Endothelial cell of umbilical vein (primary cell): ENCODE results near the gene CAMK2D. TPM values are rescaled to one million over a fixed set of nuclear protein-coding genes. Genes with fewer than 3 reads are reported as not detected.

ENCODE experiments used
- BruUV-seq: library from RNA; stranded (reverse); fragments of 400-500 nt; replicated peaks from 2 replicates; lab custom pipeline; 2021; lab: Mats Ljungman, UMichigan
- CTCF ChIA-PET: fragments of 300-600, 350-600 bp; sonication (Branson Sonifier 250); formaldehyde crosslinking; loops from one replicate; lab custom pipeline; 2021; ENCODE audit warnings: antibody characterized with exemption, inconsistent platforms; lab: Charles Lee
- POLR2A ChIA-PET: fragments of 300-600, 350-600 bp; sonication (Branson Sonifier 250); formaldehyde crosslinking; loops from one replicate; lab custom pipeline; 2021; ENCODE audit warnings: antibody characterized with exemption, inconsistent platforms; lab: Charles Lee
- DNase-seq: peaks from one replicate; pipeline ENCODE4 v3.0.0-alpha.2; 2011; ENCODE audit warnings: low read depth, low spot score
- FAIRE-seq: peaks from 2 replicates; lab custom pipeline; 2011; peaks lifted over from hg19 to GRCh38; lab: Jason Lieb, UNC
- H2AFZ ChIP-seq: 2 replicates; pipeline ENCODE4 v1.6.0; 2012; ENCODE audit warnings: low read depth, low read length, control low read depth, inconsistent platforms
- H3K27ac ChIP-seq: 2 replicates; pipeline ENCODE4 v1.5.1; 2011; ENCODE audit warnings: low read depth, mild to moderate bottlenecking, control low read depth, low read length, moderate library complexity; ENCODE audit not compliant: insufficient read depth
- H3K27me3 ChIP-seq, 2 experiments: 2 replicates each; pipeline versions ENCODE4 v1.6.0 to v1.6.1; 2011; ENCODE audit warnings: low read length in 2 of 2, mixed read lengths in 1 of 2; ENCODE audit not compliant: control insufficient read depth in 2 of 2, insufficient read depth in 2 of 2
- H3K36me3 ChIP-seq, 2 experiments: 2 replicates in 1 of 2; 3 replicates in 1 of 2; pipeline ENCODE4 v1.5.1; 2011; ENCODE audit warnings: low read length in 2 of 2, mild to moderate bottlenecking in 1 of 2, moderate library complexity in 1 of 2; ENCODE audit not compliant: control insufficient read depth in 2 of 2, insufficient read depth in 2 of 2; ENCODE audit errors: extremely low read depth in 1 of 2
- H3K4me1 ChIP-seq: 3 replicates; pipeline ENCODE4 v1.5.1; 2011; ENCODE audit warnings: mild to moderate bottlenecking, low read length; ENCODE audit not compliant: control insufficient read depth, insufficient read depth; ENCODE audit errors: extremely low read depth
- H3K4me2 ChIP-seq: 2 replicates; pipeline ENCODE4 v1.6.1; 2011; ENCODE audit warnings: low read length, control low read depth, mixed read lengths; ENCODE audit not compliant: insufficient read depth
- H3K4me3 ChIP-seq, 3 experiments: fragments of 200-600 bp in 1 of 3; sonication (generic), shearing (Covaris generic) in 1 of 3; replicated peaks in 1 of 3; 2 replicates each; pipeline ENCODE4 v1.5.1; 2011 to 2016; ENCODE audit warnings: control low read depth in 3 of 3, low read length in 3 of 3, mild to moderate bottlenecking in 2 of 3, inconsistent platforms in 1 of 3, low read depth in 1 of 3, moderate library complexity in 1 of 3; ENCODE audit not compliant: insufficient read depth in 1 of 3
- H3K79me2 ChIP-seq: 2 replicates; pipeline ENCODE4 v1.6.0; 2012; ENCODE audit warnings: low read length, inconsistent platforms; ENCODE audit not compliant: control insufficient read depth, insufficient read depth
- H3K9ac ChIP-seq: replicated peaks from 2 replicates; pipeline ENCODE3; 2011; ENCODE audit warnings: low read length, control low read depth; ENCODE audit not compliant: insufficient read depth; ENCODE audit errors: extremely low read depth
- H3K9me1 ChIP-seq: replicated peaks from 3 replicates; pipeline ENCODE4 v1.6.0; 2011; ENCODE audit warnings: mild to moderate bottlenecking, low read length; ENCODE audit not compliant: control insufficient read depth, insufficient read depth; ENCODE audit errors: extremely low read depth
- H3K9me3 ChIP-seq: replicated peaks from 2 replicates; pipeline ENCODE4 v1.5.1; 2012; ENCODE audit warnings: low read length, inconsistent platforms; ENCODE audit not compliant: control insufficient read depth, insufficient read depth
- H4K20me1 ChIP-seq: replicated peaks from 2 replicates; pipeline ENCODE3; 2011; ENCODE audit warnings: mild to moderate bottlenecking, low read length; ENCODE audit not compliant: control insufficient read depth, insufficient read depth; ENCODE audit errors: extremely low read depth
- EZH2 ChIP-seq: IDR thresholded peaks from 2 replicates; pipeline ENCODE4 v1.6.1; 2012; ENCODE audit warnings: borderline replicate concordance, low read depth, mild to moderate bottlenecking, moderate library complexity, low read length, inconsistent platforms; ENCODE audit not compliant: severe bottlenecking
- FOS ChIP-seq: IDR thresholded peaks from 2 replicates; pipeline ENCODE4 v1.6.1; 2011; ENCODE audit warnings: mild to moderate bottlenecking, low read length, moderate library complexity, borderline replicate concordance; ENCODE audit not compliant: insufficient read depth
- GATA2 ChIP-seq: IDR thresholded peaks from 2 replicates; pipeline ENCODE4 v1.7.0; 2011; ENCODE audit warnings: low read depth, mild to moderate bottlenecking, moderate library complexity, mixed read lengths, low read length; ENCODE audit not compliant: insufficient read length, insufficient read depth
- JUN ChIP-seq: IDR thresholded peaks from 2 replicates; pipeline ENCODE4 v1.6.1; 2011; ENCODE audit warnings: borderline replicate concordance, low read depth; ENCODE audit not compliant: insufficient read length, insufficient read depth
- MYC ChIP-seq: IDR thresholded peaks from one replicate; pipeline ENCODE4 v1.6.1; 2011; ENCODE audit warnings: mild to moderate bottlenecking, low read depth, low read length
- POLR2A ChIP-seq: IDR thresholded peaks from 2 replicates; pipeline ENCODE4 v1.6.1; 2012; ENCODE audit warnings: low read depth, mild to moderate bottlenecking, control low read depth, low read length
- POLR2AphosphoS5 ChIP-seq: IDR thresholded peaks from 2 replicates; pipeline ENCODE4 v1.6.1; 2012; ENCODE audit warnings: low read depth, mild to moderate bottlenecking, control low read depth, low read length, moderate library complexity; ENCODE audit not compliant: insufficient read depth
- dilution Hi-C: fragments of 300-500 bp; cut with MboI; formaldehyde crosslinking; loops from one replicate; pipeline ENCODE4 v1.15.0; 2019; ENCODE audit warnings: low sequenced_read_pairs; ENCODE audit not compliant: extremely low pct_ligation_motif_present
- intact Hi-C: fragments of 100-400 bp; cut with micrococcal nuclease; formaldehyde crosslinking; loops from one replicate; pipeline ENCODE4 v1.10.0; 2022
- polyA plus RNA-seq, 4 experiments: library from polyadenylated mRNA; depleted of rRNA in 3 of 4; stranded (reverse) in 3 of 4; unstranded in 1 of 4; fragments of >200 nt; gene quantifications; 2 replicates each; pipeline versions ENCODE4 v1.2.1 to v1.2.3, GENCODE V29; 2011 to 2012; ENCODE audit warnings: missing spikeins in 1 of 4
- total RNA-seq: library from RNA; stranded (reverse); gene quantifications from 2 replicates; pipeline ENCODE4 v1.2.3, GENCODE V29; 2021
- TF ChIP-seq, protein P1 (sequence below): IDR thresholded peaks from 2 replicates; pipeline ENCODE4 v1.6.1; 2011; ENCODE audit not compliant: insufficient read depth, insufficient read length
- TF ChIP-seq, protein P2 (sequence below), 2 donors: IDR thresholded peaks; 1 replicate in 1 of 2; 2 replicates in 1 of 2; pipeline ENCODE4 v1.5.1; 2011; ENCODE audit warnings: low read length in 2 of 2, mild to moderate bottlenecking in 2 of 2, moderate library complexity in 2 of 2, control low read depth in 1 of 2, inconsistent platforms in 1 of 2, low read depth in 1 of 2; ENCODE audit not compliant: insufficient read depth in 1 of 2; ENCODE audit errors: extremely low read depth in 1 of 2

CAMK2D gene
- total and polyA plus RNA-seq, 2 donors (not counting 3 experiments of a cell fraction or from before 2014, with no cell fraction given) = 10.4 to 30.7 TPM

DNA sequence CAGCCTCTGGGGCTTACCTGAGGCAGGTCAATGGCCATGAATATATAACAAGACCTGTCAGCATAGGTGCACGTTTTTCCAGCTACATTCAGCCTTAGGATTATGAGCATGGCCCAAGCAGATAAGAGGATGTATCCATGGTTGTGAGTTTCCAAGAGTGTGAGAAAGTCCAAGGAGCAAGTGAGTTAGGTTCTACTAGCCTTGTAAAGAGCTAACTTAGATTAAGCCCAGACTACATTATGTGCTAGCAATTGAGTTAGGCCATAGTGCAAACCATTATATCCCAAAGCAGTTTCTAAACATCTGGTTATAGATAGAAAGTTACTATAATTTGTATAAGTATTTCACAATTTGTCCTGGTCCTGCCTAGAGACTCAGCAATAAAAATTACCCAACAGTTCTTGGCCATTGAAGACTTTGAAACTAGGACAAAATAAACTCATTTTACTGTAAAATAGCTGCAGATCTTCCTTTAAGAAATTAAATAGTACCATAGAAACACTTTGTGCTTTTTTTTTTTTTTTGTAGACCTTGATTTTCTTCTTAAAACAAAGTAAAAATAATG lies 312.0 kb downstream of the CAMK2D start:
- Histone ChIP-seq H3K79me2 (no peaks in the 10 kb centered on the region), H3K9me3 (no peaks in the 10 kb centered on the region), H3K27me3 (no peaks in the 10 kb centered on the region), H3K9ac (no peak overlapping the region), H4K20me1 (no peaks in the 10 kb centered on the region), H3K9me1 (no peaks in the 10 kb centered on the region), H3K4me1 (peaks cover 34% of the 10 kb centered on the region), H3K4me3 (no peak overlapping the region), H3K36me3 (no peaks in the 10 kb centered on the region), H3K27ac (no peak overlapping the region), H2AFZ (no peak overlapping the region), H3K4me2 (no peak overlapping the region)
- no TSS peak for BruUV-seq
- CTCF ChIA-PET = no interaction called here
- POLR2A ChIA-PET = no interaction called here
- intact Hi-C loops = no loop called here
- TF ChIP-seq JUN (no peak), EZH2 (no peak), MYC (no peak), POLR2AphosphoS5 (no peak), POLR2A (no peak), FOS (no peak), GATA2 (no peak)
- TF ChIP-seq, protein P1, sequence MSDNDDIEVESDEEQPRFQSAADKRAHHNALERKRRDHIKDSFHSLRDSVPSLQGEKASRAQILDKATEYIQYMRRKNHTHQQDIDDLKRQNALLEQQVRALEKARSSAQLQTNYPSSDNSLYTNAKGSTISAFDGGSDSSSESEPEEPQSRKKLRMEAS = no peak
- TF ChIP-seq, protein P2, sequence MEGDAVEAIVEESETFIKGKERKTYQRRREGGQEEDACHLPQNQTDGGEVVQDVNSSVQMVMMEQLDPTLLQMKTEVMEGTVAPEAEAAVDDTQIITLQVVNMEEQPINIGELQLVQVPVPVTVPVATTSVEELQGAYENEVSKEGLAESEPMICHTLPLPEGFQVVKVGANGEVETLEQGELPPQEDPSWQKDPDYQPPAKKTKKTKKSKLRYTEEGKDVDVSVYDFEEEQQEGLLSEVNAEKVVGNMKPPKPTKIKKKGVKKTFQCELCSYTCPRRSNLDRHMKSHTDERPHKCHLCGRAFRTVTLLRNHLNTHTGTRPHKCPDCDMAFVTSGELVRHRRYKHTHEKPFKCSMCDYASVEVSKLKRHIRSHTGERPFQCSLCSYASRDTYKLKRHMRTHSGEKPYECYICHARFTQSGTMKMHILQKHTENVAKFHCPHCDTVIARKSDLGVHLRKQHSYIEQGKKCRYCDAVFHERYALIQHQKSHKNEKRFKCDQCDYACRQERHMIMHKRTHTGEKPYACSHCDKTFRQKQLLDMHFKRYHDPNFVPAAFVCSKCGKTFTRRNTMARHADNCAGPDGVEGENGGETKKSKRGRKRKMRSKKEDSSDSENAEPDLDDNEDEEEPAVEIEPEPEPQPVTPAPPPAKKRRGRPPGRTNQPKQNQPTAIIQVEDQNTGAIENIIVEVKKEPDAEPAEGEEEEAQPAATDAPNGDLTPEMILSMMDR (IDR thresholded peaks at IDR 0.05; ENCODE audit: extremely low read depth in 1 of 2, insufficient read depth in 1 of 2, low read depth in 1 of 2, low read length in 2 of 2) = no peak
- DNase-seq (no peak), FAIRE-seq (no peak)
- dilution Hi-C loops = no loop called here
